ENCODE results near the gene CCNB1.

CCNB1 gene

GRCh38 chr5:69187342-69187741, 20.4 kb downstream of the CCNB1 start:
- TF ChIP-seq BACH2 (CRISPR knock-in tag; IDR thresholded peaks at IDR 0.05; ENCODE audit: borderline replicate concordance): no peak
- no peak for TF ChIP-seq ZFP30 (CRISPR knock-in tag; IDR thresholded peaks at IDR 0.05)
- no peak for TF ChIP-seq CSRNP3 (CRISPR knock-in tag; IDR thresholded peaks at IDR 0.05)
- TF ChIP-seq, protein P1, sequence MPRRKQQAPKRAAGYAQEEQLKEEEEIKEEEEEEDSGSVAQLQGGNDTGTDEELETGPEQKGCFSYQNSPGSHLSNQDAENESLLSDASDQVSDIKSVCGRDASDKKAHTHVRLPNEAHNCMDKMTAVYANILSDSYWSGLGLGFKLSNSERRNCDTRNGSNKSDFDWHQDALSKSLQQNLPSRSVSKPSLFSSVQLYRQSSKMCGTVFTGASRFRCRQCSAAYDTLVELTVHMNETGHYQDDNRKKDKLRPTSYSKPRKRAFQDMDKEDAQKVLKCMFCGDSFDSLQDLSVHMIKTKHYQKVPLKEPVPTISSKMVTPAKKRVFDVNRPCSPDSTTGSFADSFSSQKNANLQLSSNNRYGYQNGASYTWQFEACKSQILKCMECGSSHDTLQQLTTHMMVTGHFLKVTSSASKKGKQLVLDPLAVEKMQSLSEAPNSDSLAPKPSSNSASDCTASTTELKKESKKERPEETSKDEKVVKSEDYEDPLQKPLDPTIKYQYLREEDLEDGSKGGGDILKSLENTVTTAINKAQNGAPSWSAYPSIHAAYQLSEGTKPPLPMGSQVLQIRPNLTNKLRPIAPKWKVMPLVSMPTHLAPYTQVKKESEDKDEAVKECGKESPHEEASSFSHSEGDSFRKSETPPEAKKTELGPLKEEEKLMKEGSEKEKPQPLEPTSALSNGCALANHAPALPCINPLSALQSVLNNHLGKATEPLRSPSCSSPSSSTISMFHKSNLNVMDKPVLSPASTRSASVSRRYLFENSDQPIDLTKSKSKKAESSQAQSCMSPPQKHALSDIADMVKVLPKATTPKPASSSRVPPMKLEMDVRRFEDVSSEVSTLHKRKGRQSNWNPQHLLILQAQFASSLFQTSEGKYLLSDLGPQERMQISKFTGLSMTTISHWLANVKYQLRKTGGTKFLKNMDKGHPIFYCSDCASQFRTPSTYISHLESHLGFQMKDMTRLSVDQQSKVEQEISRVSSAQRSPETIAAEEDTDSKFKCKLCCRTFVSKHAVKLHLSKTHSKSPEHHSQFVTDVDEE (CRISPR knock-in tag; IDR thresholded peaks at IDR 0.05): no peak
- no peak for TF ChIP-seq ZNF8 (CRISPR knock-in tag; IDR thresholded peaks at IDR 0.05)
- TF ChIP-seq ZC3H10 (CRISPR knock-in tag; IDR thresholded peaks at IDR 0.05): no peak
- TF ChIP-seq ZFP3 (CRISPR knock-in tag; IDR thresholded peaks at IDR 0.05): no peak
- TF ChIP-seq CSDC2 (CRISPR knock-in tag; IDR thresholded peaks at IDR 0.05): no peak
- ATAC-seq: no peak

DNA sequence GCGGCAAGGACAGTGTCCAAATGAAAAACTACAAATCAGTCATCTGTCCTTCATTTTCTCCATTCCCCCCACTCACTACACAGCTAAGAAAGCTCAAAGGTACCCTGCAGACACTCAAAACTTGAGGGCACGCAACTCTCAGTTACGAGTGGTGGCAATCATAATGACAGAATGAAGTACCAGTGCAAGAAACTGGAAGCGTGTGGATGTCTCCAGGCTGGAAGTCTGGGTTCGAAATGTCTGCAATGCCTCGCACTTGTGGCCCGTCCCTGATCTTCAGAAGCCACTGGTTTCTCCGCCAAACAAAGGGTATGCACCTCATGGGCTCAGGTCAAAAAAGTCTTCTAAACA, 21.8 kb downstream of the CCNB1 start:
- TF ChIP-seq ISL1 (CRISPR knock-in tag; IDR thresholded peaks at IDR 0.05): no peak
- TF ChIP-seq BACH2 (CRISPR knock-in tag; IDR thresholded peaks at IDR 0.05; ENCODE audit: borderline replicate concordance): no peak
- no peak for TF ChIP-seq PPARA (CRISPR knock-in tag; IDR thresholded peaks at IDR 0.05; ENCODE audit: borderline replicate concordance)
- no peak for TF ChIP-seq ZC3H10 (CRISPR knock-in tag; IDR thresholded peaks at IDR 0.05)
- no peak for TF ChIP-seq CSDC2 (CRISPR knock-in tag; IDR thresholded peaks at IDR 0.05)
- no peak for TF ChIP-seq PATZ1 (CRISPR knock-in tag; IDR thresholded peaks at IDR 0.05; ENCODE audit: borderline replicate concordance)
- no peak for TF ChIP-seq SNAI2 (CRISPR knock-in tag; IDR thresholded peaks at IDR 0.05)
- TF ChIP-seq, protein P2, sequence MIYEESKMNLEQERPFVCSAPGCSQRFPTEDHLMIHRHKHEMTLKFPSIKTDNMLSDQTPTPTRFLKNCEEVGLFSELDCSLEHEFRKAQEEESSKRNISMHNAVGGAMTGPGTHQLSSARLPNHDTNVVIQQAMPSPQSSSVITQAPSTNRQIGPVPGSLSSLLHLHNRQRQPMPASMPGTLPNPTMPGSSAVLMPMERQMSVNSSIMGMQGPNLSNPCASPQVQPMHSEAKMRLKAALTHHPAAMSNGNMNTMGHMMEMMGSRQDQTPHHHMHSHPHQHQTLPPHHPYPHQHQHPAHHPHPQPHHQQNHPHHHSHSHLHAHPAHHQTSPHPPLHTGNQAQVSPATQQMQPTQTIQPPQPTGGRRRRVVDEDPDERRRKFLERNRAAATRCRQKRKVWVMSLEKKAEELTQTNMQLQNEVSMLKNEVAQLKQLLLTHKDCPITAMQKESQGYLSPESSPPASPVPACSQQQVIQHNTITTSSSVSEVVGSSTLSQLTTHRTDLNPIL (CRISPR knock-in tag; IDR thresholded peaks at IDR 0.05; ENCODE audit: low read depth): no peak
- no peak for TF ChIP-seq ZFP3 (CRISPR knock-in tag; IDR thresholded peaks at IDR 0.05)
- TF ChIP-seq ARNTL (CRISPR knock-in tag; IDR thresholded peaks at IDR 0.05; ENCODE audit: borderline replicate concordance, low read depth): no peak
- TF ChIP-seq OSR1 (CRISPR knock-in tag; IDR thresholded peaks at IDR 0.05): no peak
- TF ChIP-seq TOX (CRISPR knock-in tag; IDR thresholded peaks at IDR 0.05; ENCODE audit: borderline replicate concordance): no peak
- no peak for TF ChIP-seq RARB (CRISPR knock-in tag; IDR thresholded peaks at IDR 0.05)
- TF ChIP-seq ZFP30 (CRISPR knock-in tag; IDR thresholded peaks at IDR 0.05): no peak
- TF ChIP-seq, protein P1 (CRISPR knock-in tag; IDR thresholded peaks at IDR 0.05): no peak
- no peak for TF ChIP-seq ZNF565 (CRISPR knock-in tag; conservative IDR thresholded peaks at IDR 0.05; ENCODE audit: low read depth)
- TF ChIP-seq TCF4 (CRISPR knock-in tag; IDR thresholded peaks at IDR 0.05; ENCODE audit: borderline replicate concordance): no peak
- no peak for TF ChIP-seq ESRRG (CRISPR knock-in tag; IDR thresholded peaks at IDR 0.05)
- peak; percentile 39 for ATAC-seq

All from SK-N-SH treated with all-trans-retinoic acid at 6 μM for 48 hours (cell line).